HG02852 (cell line): Measurements from ENCODE around the gene ARHGEF3.
"Not testable (repeated sequence)": the region's sequence is repeated elsewhere in the genome, so short reads cannot be mapped to it uniquely, and the experiment has no call there.

ENCODE experiments used
- ATAC-seq: cut with Tn5 transposase; IDR thresholded peaks from one replicate; pipeline ENCODE4 v1.9.1; 2021; ENCODE audit warnings: mild to moderate bottlenecking, moderate library complexity; ENCODE audit not compliant: unreplicated experiment

Gene ARHGEF3

GRCh38 chr3:56739036-56739435 lies 62.7 kb downstream of the ARHGEF3 start:
- no peak for ATAC-seq

GRCh38 chr3:56737006-56737405 lies 64.7 kb downstream of the ARHGEF3 start:
- no peak for ATAC-seq

GRCh38 chr3:56732109-56732508 lies 69.6 kb downstream of the ARHGEF3 start:
- no peak for ATAC-seq

- peak; percentile 98 for ATAC-seq
Measured at GRCh38 chr3:56725175-56725574, 76.6 kb downstream of the ARHGEF3 start.

- no peak for ATAC-seq
Measured at GRCh38 chr3:56724676-56725075, 77.1 kb downstream of the ARHGEF3 start.

GRCh38 chr3:56720849-56721248 lies 80.9 kb downstream of the ARHGEF3 start:
- ATAC-seq, result no peak

GRCh38 chr3:56718809-56719208 lies 82.9 kb downstream of the ARHGEF3 start:
- ATAC-seq, result not testable (repeated sequence)

- no peak for ATAC-seq
Measured at GRCh38 chr3:56711344-56711743, 90.4 kb downstream of the ARHGEF3 start.

GRCh38 chr3:56707412-56707811 lies 94.3 kb downstream of the ARHGEF3 start:
- not testable (repeated sequence) for ATAC-seq

GRCh38 chr3:56706629-56707028 lies 95.1 kb downstream of the ARHGEF3 start:
- ATAC-seq, result no peak

- no peak for ATAC-seq
Measured at GRCh38 chr3:56704706-56705105, 97.0 kb downstream of the ARHGEF3 start.

GRCh38 chr3:56702490-56703315 lies 99.0 kb downstream of the ARHGEF3 start:
- no peak for ATAC-seq

- ATAC-seq, result no peak
Measured at GRCh38 chr3:56700151-56700550, 101.6 kb downstream of the ARHGEF3 start.

- ATAC-seq, result no peak
Measured at GRCh38 chr3:56694867-56695683, 106.7 kb downstream of the ARHGEF3 start.

GRCh38 chr3:56693750-56694149 lies 108.0 kb downstream of the ARHGEF3 start:
- no peak for ATAC-seq

- peak; percentile 83 for ATAC-seq
Measured at GRCh38 chr3:56692520-56693433, 109.0 kb downstream of the ARHGEF3 start.

GRCh38 chr3:56692001-56692365 lies 109.8 kb downstream of the ARHGEF3 start:
- not testable (repeated sequence) for ATAC-seq

- no peak for ATAC-seq
Measured at GRCh38 chr3:56691165-56692000, 110.4 kb downstream of the ARHGEF3 start.

GRCh38 chr3:56689303-56689702 lies 112.4 kb downstream of the ARHGEF3 start:
- no peak for ATAC-seq

- ATAC-seq, result no peak
Measured at GRCh38 chr3:56688191-56688590, 113.6 kb downstream of the ARHGEF3 start.
